GM19463 (cell line): ENCODE measurements around the gene PTGDS.

Source experiments
- ATAC-seq: cut with Tn5 transposase; IDR thresholded peaks from one replicate; pipeline ENCODE4 v1.9.1; 2021; ENCODE audit warnings: mild to moderate bottlenecking, moderate library complexity; ENCODE audit not compliant: unreplicated experiment

PTGDS gene

GRCh38 chr9:137020771-137021567, 43.7 kb downstream of the PTGDS start:
- no peak for ATAC-seq

GRCh38 chr9:137021568-137021978, 44.3 kb downstream of the PTGDS start:
- ATAC-seq: no peak

- ATAC-seq: no peak
Measured at GRCh38 chr9:137021979-137022661, 44.8 kb downstream of the PTGDS start.

- ATAC-seq: no peak
Measured at GRCh38 chr9:137022662-137023008, 45.3 kb downstream of the PTGDS start.

GRCh38 chr9:137023157-137023556, 45.9 kb downstream of the PTGDS start:
- ATAC-seq: no peak

GRCh38 chr9:137023583-137023991, 46.3 kb downstream of the PTGDS start:
- ATAC-seq: no peak

- no peak for ATAC-seq
Measured at GRCh38 chr9:137025517-137025966, 48.2 kb downstream of the PTGDS start.

GRCh38 chr9:137026384-137026783, 49.1 kb downstream of the PTGDS start:
- ATAC-seq: no peak

- ATAC-seq: no peak
Measured at GRCh38 chr9:137026828-137027227, 49.5 kb downstream of the PTGDS start.

- ATAC-seq: no peak
Measured at GRCh38 chr9:137027369-137028262, 50.3 kb downstream of the PTGDS start, which contains the start of gene ABCA2. TSS of gene ABCA2 (minus strand) at chr9:137028237. CDS start at chr9:137028140, 97 bp downstream.

- no peak for ATAC-seq
Measured at GRCh38 chr9:137028263-137029057, 51.2 kb downstream of the PTGDS start.

- no peak for ATAC-seq
Measured at GRCh38 chr9:137029058-137029936, 52.0 kb downstream of the PTGDS start.

- no peak for ATAC-seq
Measured at GRCh38 chr9:137030006-137030405, 52.7 kb downstream of the PTGDS start.

GRCh38 chr9:137030538-137031527, 53.5 kb downstream of the PTGDS start:
- no peak for ATAC-seq
